GM12892 (cell line): Measurements from ENCODE around the gene DENND1A.

Experiments
- POLR2A ChIP-seq: IDR thresholded peaks from 2 replicates; pipeline ENCODE4 v1.6.1; 2011; ENCODE audit warnings: low read depth, low read length, control low read depth
- POLR2AphosphoS5 ChIP-seq: IDR thresholded peaks from 2 replicates; pipeline ENCODE4 v1.6.1; 2011; ENCODE audit warnings: low read depth, low read length, control low read depth
- TAF1 ChIP-seq: IDR thresholded peaks from 2 replicates; pipeline ENCODE4 v1.6.1; 2011; ENCODE audit warnings: low read depth, mild to moderate bottlenecking, control low read depth, low read length, borderline replicate concordance

DNA sequence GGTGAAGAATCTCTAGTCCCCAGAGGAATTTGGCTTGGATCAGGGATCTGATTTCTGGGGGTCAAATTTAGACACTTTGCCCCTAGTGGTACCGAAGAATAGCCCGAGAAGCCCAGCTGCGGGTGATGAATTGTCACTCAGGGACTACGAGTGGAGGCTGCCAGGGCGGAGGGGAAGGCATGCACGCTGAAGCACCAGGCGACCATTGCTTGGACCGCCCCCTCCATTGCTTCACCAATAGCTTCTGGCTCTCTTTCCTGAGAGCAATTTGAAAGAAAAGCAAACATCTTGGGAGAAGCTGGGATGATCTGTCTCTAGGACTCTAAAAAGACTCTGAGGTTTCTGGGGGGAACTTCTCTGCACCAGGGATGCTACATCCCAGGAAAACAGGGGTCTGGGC is 436.3 kb downstream of the DENND1A start:
- TF ChIP-seq POLR2A (no peak), POLR2AphosphoS5 (no peak), TAF1 (no peak)
